ENCODE results near the gene SP3. TPM values are rescaled to one million over a fixed set of nuclear protein-coding genes. Genes with fewer than 3 reads are reported as not detected.

Gene SP3
- total RNA-seq, 2 donors from 2014 or later = 70.0 to 74.4 TPM

- Histone ChIP-seq H3K36me3 (no peaks in the 10 kb centered on the region), H3K4me3 (peak overlapping the region; percentile 82), H3K27ac (peak overlapping the region; percentile 97), H3K27me3 (replicated peaks; ENCODE audit: insufficient read depth) (no peaks in the 10 kb centered on the region), H3K4me1 (ENCODE audit: control insufficient read depth in 1 of 2, low read depth in 2 of 2) (peaks cover 31 to 71% of the 10 kb centered on the region in 2 donors), H3K9me3 (no peaks in the 10 kb centered on the region)
- ATAC-seq (ENCODE audit: insufficient number of reproducible peaks, low FRiP score, low read depth) (peak; percentile 52), DNase-seq (ENCODE audit: low spot score) (no peak)
- no peak for TF ChIP-seq CTCF (IDR thresholded peaks at IDR 0.05)
Observed at GRCh38 chr2:174012347-174013314, 47.5 kb upstream of the SP3 start.

- Histone ChIP-seq H3K36me3 (no peaks in the 10 kb centered on the region), H3K9me3 (no peaks in the 10 kb centered on the region), H3K4me3 (peak overlapping the region; percentile 82), H3K27me3 (replicated peaks; ENCODE audit: insufficient read depth) (no peaks in the 10 kb centered on the region), H3K27ac (peak overlapping the region; percentile 97), H3K4me1 (ENCODE audit: control insufficient read depth in 1 of 2, low read depth in 2 of 2) (peaks cover 31 to 71% of the 10 kb centered on the region in 2 donors)
- TF ChIP-seq CTCF (IDR thresholded peaks at IDR 0.05) = no peak
- DNase-seq (ENCODE audit: low spot score) (no peak), ATAC-seq (ENCODE audit: insufficient number of reproducible peaks, low FRiP score, low read depth) (no peak)
Observed at GRCh38 chr2:174011796-174012195, 46.6 kb upstream of the SP3 start.

- Histone ChIP-seq H3K36me3 (no peaks in the 10 kb centered on the region), H3K9me3 (no peaks in the 10 kb centered on the region), H3K27me3 (replicated peaks; ENCODE audit: insufficient read depth) (no peaks in the 10 kb centered on the region)
Observed at GRCh38 chr2:174011173-174011572, 46.0 kb upstream of the SP3 start.

GRCh38 chr2:174009488-174010223 is 44.5 kb upstream of the SP3 start:
- DNase-seq (ENCODE audit: low spot score) (no peak), ATAC-seq (ENCODE audit: insufficient number of reproducible peaks, low FRiP score, low read depth) (no peak)
- Histone ChIP-seq H3K9me3 (no peaks in the 10 kb centered on the region), H3K4me1 (ENCODE audit: control insufficient read depth in 1 of 2, low read depth in 2 of 2) (peaks cover 29 to 76% of the 10 kb centered on the region in 2 donors), H3K4me3 (no peak overlapping the region), H3K36me3 (no peaks in the 10 kb centered on the region), H3K27me3 (replicated peaks; ENCODE audit: insufficient read depth) (no peaks in the 10 kb centered on the region), H3K27ac (peak overlapping the region; percentile 10 to 65)
- TF ChIP-seq CTCF (IDR thresholded peaks at IDR 0.05) = no peak

More at GRCh38 chr2:174011173-174011572, 46.0 kb upstream of the SP3 start:
- H3K4me1 ChIP-seq (ENCODE audit: control insufficient read depth in 1 of 2, low read depth in 2 of 2) = peaks cover 31 to 73% of the 10 kb centered on the region in 2 donors
- DNase-seq (ENCODE audit: low spot score) = no peak
- no peak for ATAC-seq (ENCODE audit: insufficient number of reproducible peaks, low FRiP score, low read depth)
- H3K4me3 ChIP-seq = no peak overlapping the region
- TF ChIP-seq CTCF (IDR thresholded peaks at IDR 0.05) = no peak
- peak overlapping the region; percentile 51 to 97 for H3K27ac ChIP-seq

- no peak overlapping the region for H3K4me3 ChIP-seq
- peaks cover 27 to 76% of the 10 kb centered on the region in 2 donors for H3K4me1 ChIP-seq (ENCODE audit: control insufficient read depth in 1 of 2, low read depth in 2 of 2)
- peak overlapping the region; percentile 4 to 60 for H3K27ac ChIP-seq
- H3K36me3 ChIP-seq = no peaks in the 10 kb centered on the region
- no peaks in the 10 kb centered on the region for H3K9me3 ChIP-seq
- ATAC-seq (ENCODE audit: insufficient number of reproducible peaks, low FRiP score, low read depth) = no peak
- no peak for DNase-seq (ENCODE audit: low spot score)
- no peaks in the 10 kb centered on the region for H3K27me3 ChIP-seq (replicated peaks; ENCODE audit: insufficient read depth)
- TF ChIP-seq CTCF (IDR thresholded peaks at IDR 0.05) = no peak
Observed at GRCh38 chr2:174008720-174009119, 43.5 kb upstream of the SP3 start.
